ENCODE data around the gene SF3A1.

SF3A1 gene

GRCh38 chr22:30308518-30309230 is 48.0 kb downstream of the SF3A1 start:
- TF ChIP-seq, protein P1, sequence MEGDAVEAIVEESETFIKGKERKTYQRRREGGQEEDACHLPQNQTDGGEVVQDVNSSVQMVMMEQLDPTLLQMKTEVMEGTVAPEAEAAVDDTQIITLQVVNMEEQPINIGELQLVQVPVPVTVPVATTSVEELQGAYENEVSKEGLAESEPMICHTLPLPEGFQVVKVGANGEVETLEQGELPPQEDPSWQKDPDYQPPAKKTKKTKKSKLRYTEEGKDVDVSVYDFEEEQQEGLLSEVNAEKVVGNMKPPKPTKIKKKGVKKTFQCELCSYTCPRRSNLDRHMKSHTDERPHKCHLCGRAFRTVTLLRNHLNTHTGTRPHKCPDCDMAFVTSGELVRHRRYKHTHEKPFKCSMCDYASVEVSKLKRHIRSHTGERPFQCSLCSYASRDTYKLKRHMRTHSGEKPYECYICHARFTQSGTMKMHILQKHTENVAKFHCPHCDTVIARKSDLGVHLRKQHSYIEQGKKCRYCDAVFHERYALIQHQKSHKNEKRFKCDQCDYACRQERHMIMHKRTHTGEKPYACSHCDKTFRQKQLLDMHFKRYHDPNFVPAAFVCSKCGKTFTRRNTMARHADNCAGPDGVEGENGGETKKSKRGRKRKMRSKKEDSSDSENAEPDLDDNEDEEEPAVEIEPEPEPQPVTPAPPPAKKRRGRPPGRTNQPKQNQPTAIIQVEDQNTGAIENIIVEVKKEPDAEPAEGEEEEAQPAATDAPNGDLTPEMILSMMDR (IDR thresholded peaks at IDR 0.05), result no peak

DNA sequence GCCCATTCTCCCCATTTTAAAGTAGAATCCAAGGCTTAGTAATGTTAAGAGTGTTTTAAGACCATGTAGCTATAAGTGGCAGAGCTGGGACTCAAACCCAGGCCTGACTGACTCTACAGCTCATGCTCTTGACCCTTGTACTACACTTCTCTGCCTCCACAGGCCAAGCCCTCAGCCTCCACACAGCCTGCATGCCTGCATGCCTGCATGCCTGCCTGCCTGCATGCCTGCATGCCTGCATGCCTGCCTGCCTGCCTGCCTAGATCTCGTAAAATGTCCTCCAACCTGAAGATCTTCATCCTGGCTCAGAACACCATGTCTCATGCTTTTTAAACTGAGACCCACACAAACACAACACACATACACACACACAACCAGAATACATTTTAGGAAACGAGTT is 48.6 kb downstream of the SF3A1 start:
- TF ChIP-seq, protein P1 (IDR thresholded peaks at IDR 0.05), result no peak

GRCh38 chr22:30307041-30307574 is 49.6 kb downstream of the SF3A1 start:
- TF ChIP-seq, protein P1 (IDR thresholded peaks at IDR 0.05), result no peak

- TF ChIP-seq, protein P1 (IDR thresholded peaks at IDR 0.05), result no peak
These were observed 50.1 kb downstream of the SF3A1 start for GRCh38 chr22:30306627-30307011.

GRCh38 chr22:30305906-30306626 is 50.6 kb downstream of the SF3A1 start:
- TF ChIP-seq, protein P1 (IDR thresholded peaks at IDR 0.05), result no peak

DNA sequence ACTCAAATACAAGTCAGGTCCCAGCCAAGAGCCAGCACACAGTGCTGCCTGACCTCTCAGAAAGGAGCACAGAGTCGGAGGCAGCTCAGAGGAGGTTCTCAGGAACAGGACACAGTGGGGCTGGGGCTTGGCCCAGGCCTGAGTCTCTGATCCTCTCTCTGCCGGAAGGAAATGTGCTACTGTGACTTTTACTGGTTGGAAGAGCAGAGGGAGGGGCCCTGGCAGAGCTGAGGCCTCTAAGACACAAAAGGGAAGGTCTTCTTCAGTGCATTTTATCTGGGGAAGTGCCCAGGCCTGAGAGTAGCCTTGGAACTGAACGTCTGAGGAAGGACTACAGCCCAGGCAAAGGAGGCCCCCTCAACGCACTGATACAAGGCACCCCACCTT is 51.2 kb downstream of the SF3A1 start:
- TF ChIP-seq, protein P1 (IDR thresholded peaks at IDR 0.05), result no peak

DNA sequence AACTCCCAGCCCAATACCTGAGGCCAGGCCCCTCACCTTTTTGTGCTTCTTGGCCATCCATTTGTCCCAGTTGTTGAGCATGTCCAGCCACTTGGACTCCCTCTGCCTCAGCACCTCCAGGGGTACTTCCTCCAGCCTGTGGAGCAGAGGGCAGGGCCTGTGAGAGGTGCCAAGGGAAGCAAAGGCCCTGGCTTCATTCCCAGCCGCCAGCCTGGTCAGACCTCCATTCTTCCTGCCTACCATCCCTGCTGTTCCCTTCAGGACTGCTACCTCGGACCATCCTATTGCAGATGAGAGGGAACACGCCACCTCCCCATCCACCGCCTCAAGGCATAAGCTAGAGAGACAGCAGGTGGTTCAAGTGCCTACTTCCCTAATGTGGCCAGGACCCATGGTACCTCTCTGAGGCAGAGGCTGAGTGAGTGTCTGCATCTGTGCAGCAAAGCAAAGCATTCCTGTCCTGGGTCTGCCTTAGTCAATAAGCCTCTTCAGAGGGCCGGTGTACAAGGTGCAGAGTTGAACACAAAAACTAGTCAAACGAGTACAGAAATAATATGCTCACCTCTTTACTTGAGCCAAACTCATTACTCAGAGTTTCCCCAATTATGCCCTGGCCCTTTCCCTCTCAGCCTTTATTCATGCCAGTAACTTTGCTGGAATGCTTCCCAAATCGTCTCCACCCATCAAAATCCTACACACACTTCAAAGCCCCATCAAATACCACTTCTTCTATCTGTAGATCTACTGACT is 52.0 kb downstream of the SF3A1 start:
- TF ChIP-seq, protein P1 (IDR thresholded peaks at IDR 0.05), result no peak

All from LNCAP (cell line).